Loucy (cell line): ENCODE data around the gene LAMC1.

Experiments
- H2AFZ ChIP-seq: fragments of 200-600 bp; sonication (generic); 2 replicates; pipeline ENCODE4 v1.6.0; 2016; ENCODE audit warnings: antibody characterized with exemption, mild to moderate bottlenecking, low read length, moderate library complexity
- H3F3A ChIP-seq: fragments of 200-600 bp; 2 replicates; pipeline ENCODE4 v1.6.0; 2016; ENCODE audit warnings: antibody characterized with exemption, low read depth, mild to moderate bottlenecking
- H3K27me3 ChIP-seq: fragments of 200-600 bp; sonication (generic); 2 replicates; pipeline ENCODE4 v1.6.1; 2014; ENCODE audit warnings: low read length, mild to moderate bottlenecking; ENCODE audit not compliant: insufficient read depth, poor library complexity, severe bottlenecking
- H3K36me3 ChIP-seq: fragments of 200-600 bp; sonication (generic); 2 replicates; pipeline ENCODE4 v1.6.1; 2016; ENCODE audit warnings: low read length; ENCODE audit not compliant: insufficient read depth
- H3K4me1 ChIP-seq: fragments of 200-600 bp; sonication (generic); 2 replicates; pipeline ENCODE4 v1.5.1; 2014; ENCODE audit warnings: low read length, mild to moderate bottlenecking; ENCODE audit not compliant: insufficient read depth, poor library complexity, severe bottlenecking
- H3K4me2 ChIP-seq: fragments of 200-600 bp; sonication (generic); 2 replicates; pipeline ENCODE4 v1.6.0; 2014; ENCODE audit warnings: antibody characterized with exemption, low read length, low read depth, mild to moderate bottlenecking; ENCODE audit not compliant: poor library complexity, severe bottlenecking
- H3K4me3 ChIP-seq: fragments of 200-600 bp; sonication (generic); 2 replicates; pipeline ENCODE4 v1.5.1; 2014; ENCODE audit warnings: low read length, mild to moderate bottlenecking, mixed read lengths; ENCODE audit not compliant: poor library complexity, severe bottlenecking
- H3K79me2 ChIP-seq: fragments of 200-600 bp; sonication (generic); 2 replicates; pipeline ENCODE4 v1.6.1; 2014; ENCODE audit warnings: low read length; ENCODE audit not compliant: insufficient read depth
- H3K9ac ChIP-seq: fragments of 200-600 bp; sonication (generic); 2 replicates; pipeline ENCODE4 v1.6.0; 2014; ENCODE audit warnings: mild to moderate bottlenecking, low read depth, low read length, moderate library complexity; ENCODE audit not compliant: poor library complexity, severe bottlenecking
- H3K9me2 ChIP-seq: fragments of 200-600 bp; sonication (generic); replicated peaks from 2 replicates; pipeline ENCODE4 v1.6.1; 2016; ENCODE audit warnings: low read depth, low read length, mixed read lengths
- H3K9me3 ChIP-seq: fragments of 200-600 bp; sonication (generic); 2 replicates; pipeline ENCODE4 v1.6.1; 2014; ENCODE audit warnings: mild to moderate bottlenecking, antibody characterized with exemption, low read length, low read depth; ENCODE audit not compliant: insufficient read depth
- H4K20me1 ChIP-seq: fragments of 200-600 bp; sonication (generic); 2 replicates; pipeline ENCODE4 v1.6.0; 2014; ENCODE audit warnings: antibody characterized with exemption, low read length, mild to moderate bottlenecking; ENCODE audit not compliant: insufficient read depth, poor library complexity, severe bottlenecking
- EZH2phosphoT487 ChIP-seq: fragments of 200-600 bp; IDR thresholded peaks from 2 replicates; pipeline ENCODE4 v1.6.1; 2018; ENCODE audit warnings: antibody characterized with exemption, mild to moderate bottlenecking, moderate library complexity, borderline replicate concordance
- TF ChIP-seq, protein P1 (sequence below): fragments of 200-600 bp; sonication (generic); conservative IDR thresholded peaks from 2 replicates; pipeline ENCODE4 v1.5.1; 2014; ENCODE audit warnings: mild to moderate bottlenecking, antibody characterized with exemption, low read length

LAMC1 gene

DNA sequence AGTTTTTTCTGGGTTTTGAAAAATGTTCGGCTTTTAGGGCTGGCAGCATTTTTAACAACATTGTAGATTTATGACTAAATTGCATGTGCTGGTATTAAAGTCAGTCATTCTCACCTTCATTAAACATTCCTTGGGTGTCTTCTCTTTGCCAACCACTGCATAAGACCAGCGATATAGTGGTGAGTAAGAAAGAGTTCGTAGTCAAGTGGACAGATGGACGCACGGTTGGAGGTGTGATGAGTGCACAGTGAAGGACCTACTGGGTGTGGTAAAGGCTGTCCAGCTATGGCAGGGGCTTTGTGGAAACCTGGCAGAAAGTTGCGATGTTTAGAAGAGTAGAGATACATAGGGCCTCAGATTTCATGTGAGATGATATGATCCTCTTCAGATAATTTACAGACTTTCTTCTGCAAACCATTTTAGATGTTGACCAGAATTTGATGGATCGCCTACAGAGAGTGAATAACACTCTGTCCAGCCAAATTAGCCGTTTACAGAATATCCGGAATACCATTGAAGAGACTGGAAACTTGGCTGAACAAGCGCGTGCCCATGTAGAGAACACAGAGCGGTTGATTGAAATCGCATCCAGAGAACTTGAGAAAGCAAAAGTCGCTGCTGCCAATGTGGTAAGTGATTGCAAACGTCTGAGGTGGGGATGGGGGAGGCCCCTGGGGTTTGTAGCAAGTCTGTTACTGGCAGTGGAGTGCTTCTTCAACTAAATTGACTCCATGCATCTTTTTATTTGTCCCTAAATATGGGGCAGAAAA, 106.9 kb downstream of the LAMC1 start:
- H3K9me2 ChIP-seq = no peaks in the 10 kb centered on the region
- no peaks in the 10 kb centered on the region for H4K20me1 ChIP-seq
- no peaks in the 10 kb centered on the region for H3K9me3 ChIP-seq
- H3F3A ChIP-seq = peaks cover 5% of the 10 kb centered on the region
- no peak overlapping the region for H3K4me3 ChIP-seq
- H3K36me3 ChIP-seq = no peaks in the 10 kb centered on the region
- no peak for TF ChIP-seq EZH2phosphoT487
- TF ChIP-seq, protein P1, sequence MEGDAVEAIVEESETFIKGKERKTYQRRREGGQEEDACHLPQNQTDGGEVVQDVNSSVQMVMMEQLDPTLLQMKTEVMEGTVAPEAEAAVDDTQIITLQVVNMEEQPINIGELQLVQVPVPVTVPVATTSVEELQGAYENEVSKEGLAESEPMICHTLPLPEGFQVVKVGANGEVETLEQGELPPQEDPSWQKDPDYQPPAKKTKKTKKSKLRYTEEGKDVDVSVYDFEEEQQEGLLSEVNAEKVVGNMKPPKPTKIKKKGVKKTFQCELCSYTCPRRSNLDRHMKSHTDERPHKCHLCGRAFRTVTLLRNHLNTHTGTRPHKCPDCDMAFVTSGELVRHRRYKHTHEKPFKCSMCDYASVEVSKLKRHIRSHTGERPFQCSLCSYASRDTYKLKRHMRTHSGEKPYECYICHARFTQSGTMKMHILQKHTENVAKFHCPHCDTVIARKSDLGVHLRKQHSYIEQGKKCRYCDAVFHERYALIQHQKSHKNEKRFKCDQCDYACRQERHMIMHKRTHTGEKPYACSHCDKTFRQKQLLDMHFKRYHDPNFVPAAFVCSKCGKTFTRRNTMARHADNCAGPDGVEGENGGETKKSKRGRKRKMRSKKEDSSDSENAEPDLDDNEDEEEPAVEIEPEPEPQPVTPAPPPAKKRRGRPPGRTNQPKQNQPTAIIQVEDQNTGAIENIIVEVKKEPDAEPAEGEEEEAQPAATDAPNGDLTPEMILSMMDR = no peak
- no peaks in the 10 kb centered on the region for H3K27me3 ChIP-seq
- H3K79me2 ChIP-seq = no peaks in the 10 kb centered on the region
- H2AFZ ChIP-seq = no peak overlapping the region
- peaks cover 42% of the 10 kb centered on the region for H3K4me1 ChIP-seq
- no peak overlapping the region for H3K9ac ChIP-seq
- peak overlapping the region; percentile 39 for H3K4me2 ChIP-seq

DNA sequence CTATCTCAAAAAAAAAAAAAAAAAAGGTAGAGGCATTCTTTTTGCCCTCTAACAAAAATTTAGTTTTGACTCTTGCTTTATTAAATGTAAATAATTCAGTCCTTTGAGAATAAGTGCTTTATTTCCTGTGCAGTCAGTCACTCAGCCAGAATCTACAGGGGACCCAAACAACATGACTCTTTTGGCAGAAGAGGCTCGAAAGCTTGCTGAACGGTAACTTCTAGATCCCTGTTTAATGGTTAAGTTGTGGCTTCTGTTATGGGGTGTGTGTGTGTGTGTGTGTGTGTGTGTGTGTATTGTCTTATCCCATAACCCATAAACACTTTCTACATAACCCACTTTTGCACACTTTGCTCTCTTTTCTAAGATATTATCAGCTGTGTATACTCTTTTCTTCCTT, 107.9 kb downstream of the LAMC1 start:
- Histone ChIP-seq H3K79me2 (no peaks in the 10 kb centered on the region), H3K4me3 (peak overlapping the region; percentile 17), H2AFZ (no peak overlapping the region), H3K9me2 (no peaks in the 10 kb centered on the region), H3K4me1 (peaks cover 42% of the 10 kb centered on the region), H3K36me3 (no peaks in the 10 kb centered on the region), H3F3A (peaks cover 5% of the 10 kb centered on the region), H3K9me3 (no peaks in the 10 kb centered on the region), H4K20me1 (no peaks in the 10 kb centered on the region), H3K9ac (peak overlapping the region; percentile 23), H3K27me3 (no peaks in the 10 kb centered on the region), H3K4me2 (peak overlapping the region; percentile 39)
- TF ChIP-seq, protein P1 = no peak
- TF ChIP-seq EZH2phosphoT487 = no peak

DNA sequence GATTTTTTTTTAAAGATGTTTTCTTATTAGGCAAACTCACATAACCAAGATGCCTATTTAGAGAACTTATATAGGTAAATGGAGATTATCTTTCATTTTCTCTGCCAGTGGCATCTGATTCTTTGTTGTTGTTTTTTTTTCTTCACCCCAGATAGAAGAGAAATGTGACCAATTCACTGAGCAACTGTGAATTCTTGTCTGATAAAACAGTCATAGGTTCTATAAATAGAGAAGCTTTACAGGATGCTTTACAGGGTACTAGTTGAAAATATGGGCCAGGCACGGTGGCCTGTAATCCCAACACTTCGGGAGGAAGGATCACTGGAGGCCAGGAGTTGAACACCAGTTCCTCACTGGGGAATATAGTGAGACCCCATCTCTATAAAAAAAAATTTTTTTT, 112.1 kb downstream of the LAMC1 start:
- Histone ChIP-seq H4K20me1 (no peaks in the 10 kb centered on the region), H3K9me3 (no peaks in the 10 kb centered on the region), H3K4me1 (peaks cover 47% of the 10 kb centered on the region), H3K9me2 (no peaks in the 10 kb centered on the region), H3K79me2 (no peaks in the 10 kb centered on the region), H3K36me3 (no peaks in the 10 kb centered on the region), H3K4me3 (no peak overlapping the region), H2AFZ (no peak overlapping the region), H3F3A (peaks cover 5% of the 10 kb centered on the region), H3K9ac (no peak overlapping the region), H3K4me2 (no peak overlapping the region), H3K27me3 (no peaks in the 10 kb centered on the region)
- TF ChIP-seq EZH2phosphoT487 = no peak
- TF ChIP-seq, protein P1 = no peak
